ENCODE measurements around the gene UBE2K.
"Not testable (repeated sequence)": the region's sequence is repeated elsewhere in the genome, so short reads cannot be mapped to it uniquely, and the experiment has no call there.

Gene UBE2K

GRCh38 chr4:39808231-39808749 lies 110.4 kb downstream of the UBE2K start:
- no peak for DNase-seq (ENCODE audit: low spot score)

GRCh38 chr4:39812500-39812899 lies 114.6 kb downstream of the UBE2K start:
- no peak for DNase-seq (ENCODE audit: low spot score)

GRCh38 chr4:39813033-39813432 lies 115.1 kb downstream of the UBE2K start:
- DNase-seq (ENCODE audit: low spot score), result not testable (repeated sequence)

GRCh38 chr4:39813761-39814160 lies 115.8 kb downstream of the UBE2K start:
- DNase-seq (ENCODE audit: low spot score), result not testable (repeated sequence)

GRCh38 chr4:39814403-39815185 lies 116.7 kb downstream of the UBE2K start:
- DNase-seq (ENCODE audit: low spot score), result no peak

GRCh38 chr4:39818646-39819045 lies 120.7 kb downstream of the UBE2K start:
- DNase-seq (ENCODE audit: low spot score), result no peak

- DNase-seq (ENCODE audit: low spot score), result no peak
Measured at GRCh38 chr4:39820186-39820585, 122.2 kb downstream of the UBE2K start.

GRCh38 chr4:39821951-39822350 lies 124.0 kb downstream of the UBE2K start:
- DNase-seq (ENCODE audit: low spot score), result no peak

GRCh38 chr4:39822662-39823061 lies 124.7 kb downstream of the UBE2K start:
- no peak for DNase-seq (ENCODE audit: low spot score)

- DNase-seq (ENCODE audit: low spot score), result no peak
Measured at GRCh38 chr4:39823191-39823590, 125.3 kb downstream of the UBE2K start.

- no peak for DNase-seq (ENCODE audit: low spot score)
Measured at GRCh38 chr4:39825090-39825489, 127.2 kb downstream of the UBE2K start.

- no peak for DNase-seq (ENCODE audit: low spot score)
Measured at GRCh38 chr4:39825741-39826231, 127.8 kb downstream of the UBE2K start.
